WERI-Rb-1 (cell line): ENCODE results near the gene KCNJ4.
A peak's percentile ranks its signal among the peaks of the same experiment; 100 is the strongest.
"Not testable (repeated sequence)": the region's sequence is repeated elsewhere in the genome, so short reads cannot be mapped to it uniquely, and the experiment has no call there.

Experiments
- DNase-seq: peaks from one replicate; pipeline ENCODE4 v3.0.0-alpha.2; 2020
- H3K27ac ChIP-seq: fragments of 250-450 bp; sonication (Bioruptor Pico); 2 replicates; pipeline ENCODE4 v1.5.1; 2020; ENCODE audit warnings: mild to moderate bottlenecking, moderate library complexity
- H3K27me3 ChIP-seq: fragments of 250-450 bp; sonication (Bioruptor Pico); 2 replicates; pipeline ENCODE4 v1.5.1; 2021; ENCODE audit warnings: mild to moderate bottlenecking, low read depth, moderate library complexity; ENCODE audit not compliant: insufficient read depth, severe bottlenecking
- H3K36me3 ChIP-seq: fragments of 250-450 bp; sonication (Bioruptor Pico); 2 replicates; pipeline ENCODE4 v1.5.1; 2020; ENCODE audit warnings: mild to moderate bottlenecking, moderate library complexity
- H3K4me3 ChIP-seq: 2 replicates; pipeline ENCODE4 v1.5.1; 2011; ENCODE audit warnings: low read depth, mild to moderate bottlenecking, control low read depth, low read length
- H3K9me3 ChIP-seq: fragments of 250-450 bp; sonication (Bioruptor Pico); 2 replicates; pipeline ENCODE4 v1.5.1; 2021; ENCODE audit warnings: mild to moderate bottlenecking, moderate library complexity; ENCODE audit not compliant: severe bottlenecking
- CTCF ChIP-seq: IDR thresholded peaks from 2 replicates; pipeline ENCODE4 v1.5.1; 2011; ENCODE audit warnings: low read depth, mild to moderate bottlenecking, control low read depth, inconsistent platforms, low read length

The KCNJ4 gene

DNA sequence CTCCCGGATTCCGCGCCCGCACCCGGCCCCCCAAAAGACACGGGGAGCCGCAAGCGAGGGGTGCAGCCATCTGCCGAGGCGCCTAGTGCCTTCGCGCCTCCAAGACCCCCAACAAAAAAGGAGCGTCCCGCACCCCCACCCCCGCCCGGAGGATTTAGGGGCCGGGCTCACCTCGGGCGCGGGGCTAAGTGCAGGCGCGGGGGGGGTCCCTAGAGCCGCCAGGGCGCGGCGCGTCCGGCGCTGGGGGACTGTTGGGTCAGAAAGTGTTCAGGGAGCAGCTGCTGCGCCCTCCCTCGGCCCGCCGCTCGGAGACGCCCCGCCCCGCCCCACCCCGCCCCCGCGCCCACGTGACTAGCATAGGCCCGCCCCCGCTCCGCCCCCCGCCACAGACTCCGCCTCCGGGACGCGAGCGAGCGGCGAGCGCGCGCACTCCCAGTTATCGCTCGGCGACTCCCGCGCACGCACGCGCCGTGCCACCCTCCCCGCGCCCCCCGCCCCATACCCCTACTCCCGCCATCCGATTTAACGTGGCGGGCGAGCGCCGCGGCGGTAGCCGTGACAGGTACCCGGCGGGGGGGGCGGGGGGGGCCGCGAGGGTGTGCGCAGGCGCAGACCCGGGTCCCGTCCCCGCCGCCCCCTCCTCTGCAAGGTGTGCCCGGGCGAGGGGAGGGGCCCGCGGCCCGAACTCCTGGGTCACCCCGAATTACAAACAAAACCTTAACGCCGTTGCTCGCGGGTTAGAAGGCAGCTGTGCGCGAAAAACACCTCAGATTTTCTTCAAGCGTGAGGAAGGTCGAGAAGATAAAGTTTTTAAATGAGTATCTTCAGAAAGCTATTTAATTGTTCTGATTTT lies 56.2 kb downstream of the KCNJ4 start:
- peak overlapping the region; percentile 79 for H3K4me3 ChIP-seq
- TF ChIP-seq CTCF, result 0 out of 2 replicates have a peak, but pooled peaks have one; percentile 2
- H3K27me3 ChIP-seq, result no peaks in the 10 kb centered on the region
- H3K27ac ChIP-seq, result peak overlapping the region; percentile 95
- DNase-seq, result peak; percentile 91
- H3K9me3 ChIP-seq, result no peaks in the 10 kb centered on the region
- H3K36me3 ChIP-seq, result no peaks in the 10 kb centered on the region

DNA sequence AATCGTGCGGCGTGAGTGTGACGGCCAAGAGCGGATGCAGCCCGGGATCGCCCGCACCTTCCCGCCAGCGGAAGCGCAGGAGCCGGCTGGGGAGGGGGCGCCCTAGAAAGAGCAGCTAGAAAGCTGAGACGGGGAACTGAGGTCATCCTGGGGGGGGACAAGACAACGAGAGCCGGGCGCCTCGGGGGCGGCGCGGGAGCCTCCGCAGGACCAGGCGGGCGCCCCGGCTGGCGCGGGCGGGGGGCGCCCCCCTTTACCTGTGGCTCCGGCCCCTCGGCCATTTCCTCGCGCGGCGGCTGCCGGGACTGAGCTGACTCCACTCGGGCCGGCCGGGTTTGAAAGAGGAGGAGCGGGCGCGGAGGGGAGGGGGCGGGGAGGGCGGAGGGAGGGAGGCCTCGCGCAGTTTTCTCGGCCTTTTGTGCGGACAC lies 56.8 kb downstream of the KCNJ4 start:
- not testable (repeated sequence) for H3K27me3 ChIP-seq, H3K9me3 ChIP-seq, H3K36me3 ChIP-seq
- H3K4me3 ChIP-seq, result peak overlapping the region; percentile 79
- DNase-seq, result peak; percentile 80
- H3K27ac ChIP-seq, result peak overlapping the region; percentile 95

GRCh38 chr22:38397189-38398085 lies 57.6 kb downstream of the KCNJ4 start:
- Histone ChIP-seq H3K36me3 (no peaks in the 10 kb centered on the region), H3K9me3 (no peaks in the 10 kb centered on the region), H3K27me3 (no peaks in the 10 kb centered on the region), H3K27ac (peak overlapping the region; percentile 71), H3K4me3 (peak overlapping the region; percentile 79)
- DNase-seq, result no peak
- TF ChIP-seq CTCF, result no peak

DNA sequence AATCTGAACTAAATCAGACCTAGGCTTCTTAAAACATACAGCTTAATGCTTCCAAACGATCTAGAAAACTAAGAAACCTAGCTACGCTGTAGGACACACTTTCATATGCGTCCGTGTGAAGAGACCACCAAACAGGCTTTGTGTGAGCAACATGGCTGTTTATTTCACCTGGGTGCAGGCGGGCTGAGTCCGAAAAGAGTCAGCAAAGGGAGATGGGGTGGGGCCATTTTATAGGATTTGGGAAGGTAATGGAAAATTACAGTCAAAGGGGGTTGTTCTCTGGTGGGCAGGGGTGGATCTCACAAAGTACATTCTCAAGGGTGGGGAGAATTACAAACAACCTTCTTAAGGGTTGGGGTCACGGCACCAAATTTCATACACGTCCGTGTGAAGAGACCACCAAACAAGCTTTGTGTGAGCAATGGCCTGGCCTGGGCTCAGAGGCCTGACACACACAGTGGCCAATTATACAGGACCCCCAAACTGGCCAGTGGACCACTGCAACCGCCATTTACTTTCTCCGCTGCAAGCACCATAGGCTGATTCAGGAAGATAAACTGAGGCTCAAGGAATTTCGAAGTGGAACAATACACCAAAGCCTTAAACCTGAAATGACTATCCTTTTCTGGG lies 58.4 kb downstream of the KCNJ4 start:
- not testable (repeated sequence) for H3K4me3 ChIP-seq, H3K27me3 ChIP-seq, H3K36me3 ChIP-seq, H3K9me3 ChIP-seq, H3K27ac ChIP-seq, DNase-seq

DNA sequence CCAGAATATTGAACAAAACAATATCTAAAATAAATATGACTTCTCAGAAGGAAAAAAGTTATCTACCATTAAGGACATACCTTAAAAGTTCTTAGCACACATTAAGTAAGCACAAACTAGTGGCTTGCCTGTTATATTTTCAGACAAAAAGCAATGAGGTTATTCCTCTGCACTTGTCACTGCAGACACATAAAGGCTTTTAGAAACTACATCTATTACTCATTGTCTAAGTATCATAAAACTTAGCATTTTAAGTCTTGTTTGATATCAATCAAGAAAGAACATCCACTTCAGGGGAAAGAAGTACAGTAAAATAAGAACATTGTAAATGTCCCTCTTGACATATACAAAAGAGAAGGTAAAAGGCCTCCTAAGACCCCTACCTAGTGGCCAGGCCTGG lies 59.1 kb downstream of the KCNJ4 start:
- H3K9me3 ChIP-seq, H3K36me3 ChIP-seq, H3K4me3 ChIP-seq, H3K27ac ChIP-seq, DNase-seq, H3K27me3 ChIP-seq: not testable (repeated sequence)

GRCh38 chr22:38394929-38395624 lies 59.9 kb downstream of the KCNJ4 start:
- not testable (repeated sequence) for H3K9me3 ChIP-seq, DNase-seq, H3K27me3 ChIP-seq, H3K36me3 ChIP-seq, H3K27ac ChIP-seq, H3K4me3 ChIP-seq

DNA sequence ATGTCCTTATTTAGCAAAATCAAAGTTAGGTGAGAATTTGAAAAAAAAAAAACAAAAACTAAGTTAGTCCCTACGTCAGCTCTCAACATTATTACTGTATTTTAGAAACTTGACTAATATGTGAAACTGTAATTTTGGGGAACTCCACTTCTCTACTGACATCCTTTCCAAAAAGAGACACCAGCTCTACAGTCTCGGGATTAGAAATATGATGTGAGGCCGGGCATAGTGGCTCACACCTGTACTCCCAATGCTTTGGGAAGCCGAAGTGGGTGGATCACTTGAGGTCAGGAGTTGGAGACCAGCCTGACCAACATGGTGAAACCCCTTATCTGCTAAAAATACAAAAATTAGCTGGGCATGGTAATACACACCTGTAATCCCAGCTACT lies 65.6 kb downstream of the KCNJ4 start:
- not testable (repeated sequence) for H3K27ac ChIP-seq, H3K9me3 ChIP-seq, H3K36me3 ChIP-seq, H3K4me3 ChIP-seq, DNase-seq, H3K27me3 ChIP-seq

DNA sequence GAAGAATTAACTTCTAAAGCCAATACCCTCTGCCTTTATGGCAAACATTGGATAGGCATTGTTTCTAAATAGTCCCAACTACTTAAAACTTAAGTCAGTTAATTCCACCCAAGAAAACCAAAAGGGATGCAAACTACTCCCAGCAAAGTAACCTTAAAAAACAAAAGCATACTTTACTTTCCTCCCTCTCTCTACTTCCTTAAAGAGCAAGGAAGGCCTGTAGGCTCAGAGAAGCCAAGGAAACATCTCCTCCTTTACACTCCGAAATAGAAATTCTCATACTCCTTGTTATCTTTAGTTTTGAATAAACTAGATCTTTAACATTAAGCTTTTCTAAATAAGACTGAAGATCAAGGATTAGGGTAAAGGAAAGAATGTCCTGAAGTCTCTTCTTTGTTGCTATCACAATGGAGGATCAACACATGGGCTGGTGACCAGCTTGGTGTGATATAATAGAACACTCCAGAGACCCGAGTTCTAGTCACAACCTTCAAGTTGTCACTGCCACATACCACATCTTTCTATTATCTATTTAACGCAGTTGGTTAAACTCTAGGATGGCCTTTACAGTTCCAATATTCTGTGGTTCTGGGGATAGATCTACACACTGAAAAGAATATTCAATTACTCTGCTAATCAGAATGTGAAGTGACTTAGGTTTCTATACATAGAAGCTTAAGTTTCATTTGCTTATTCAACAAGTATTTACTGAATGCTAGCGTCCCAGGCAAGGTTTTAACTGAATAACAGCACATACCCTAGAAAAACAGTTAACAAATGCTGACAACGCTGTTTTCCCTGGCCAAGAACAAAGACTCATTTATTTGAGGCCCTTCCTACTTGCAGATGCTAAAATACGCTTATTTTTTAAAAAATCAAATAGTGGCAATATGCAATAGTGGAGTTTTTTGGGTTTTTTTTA lies 66.2 kb downstream of the KCNJ4 start:
- not testable (repeated sequence) for H3K27me3 ChIP-seq, DNase-seq, H3K4me3 ChIP-seq, H3K27ac ChIP-seq, H3K36me3 ChIP-seq, H3K9me3 ChIP-seq

DNA sequence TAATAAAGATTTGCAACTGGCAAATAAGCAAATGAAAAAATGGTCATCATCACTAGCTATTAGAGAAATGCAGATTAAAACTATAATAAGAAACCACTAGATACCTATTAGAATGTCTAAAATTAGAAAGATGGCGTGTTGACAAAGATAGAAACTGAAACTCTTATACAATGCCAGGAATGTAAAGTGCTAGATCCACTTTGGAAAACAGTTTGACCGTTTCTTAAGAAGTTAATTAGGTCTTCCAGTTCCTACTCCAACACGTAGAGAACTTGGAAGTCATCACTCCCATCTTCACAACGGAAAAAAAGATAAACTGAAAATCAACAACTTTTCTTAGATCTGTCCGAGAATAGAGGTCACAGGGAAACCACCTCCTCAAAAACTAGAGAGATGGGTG lies 68.1 kb downstream of the KCNJ4 start:
- H3K27ac ChIP-seq, H3K4me3 ChIP-seq, H3K36me3 ChIP-seq, H3K27me3 ChIP-seq, H3K9me3 ChIP-seq, DNase-seq: not testable (repeated sequence)
